ENCODE data around the gene ARSI.

- TF ChIP-seq CTCF (conservative IDR thresholded peaks at IDR 0.05; ENCODE audit: low read length): no peak
- no peak for TF ChIP-seq EZH2phosphoT487 (IDR thresholded peaks at IDR 0.05; ENCODE audit: borderline replicate concordance, low read depth, low read length)
These were observed 25.7 kb downstream of the ARSI start for GRCh38 chr5:150277043-150277442.

Data from OCI-LY7 (cell line).